Activated CD8-positive, alpha-beta memory T cell treated with anti-CD3 and anti-CD28 coated beads, Interleukin-2, amount 10 ng/mL, durations not matched to agents 7 days and 5 days (primary cell): ENCODE measurements around the gene TTLL12. TPM values are rescaled to one million over a fixed set of nuclear protein-coding genes. Genes with fewer than 3 reads are reported as not detected.

ENCODE experiments used
- ATAC-seq: fragments of 150-1000 bp; cut with Tn5 transposase; one replicate; pipeline ENCODE4 v1.10.0; 2021; ENCODE audit warnings: moderate library complexity
- CTCF ChIA-PET: fragments of 350-600 bp; sonication (Branson Sonifier 250); formaldehyde crosslinking; loops from one replicate; lab custom pipeline; 2021; ENCODE audit warnings: antibody characterized with exemption; lab: Charles Lee
- DNase-seq: peaks from one replicate; pipeline ENCODE4 v3.0.0-alpha.2; 2020
- H3K27ac Mint-ChIP-seq: one replicate; pipeline ENCODE4 v1.8.0; 2021; ENCODE audit warnings: mild to moderate bottlenecking, mixed read lengths
- H3K27me3 Mint-ChIP-seq: one replicate; pipeline ENCODE4 v1.8.0; 2021; ENCODE audit warnings: mixed read lengths
- H3K36me3 Mint-ChIP-seq: one replicate; pipeline ENCODE4 v1.8.0; 2021; ENCODE audit warnings: mild to moderate bottlenecking, mixed read lengths
- H3K4me1 Mint-ChIP-seq: one replicate; pipeline ENCODE4 v1.8.0; 2021; ENCODE audit warnings: mixed read lengths
- H3K4me3 Mint-ChIP-seq: one replicate; pipeline ENCODE4 v1.8.0; 2021; ENCODE audit warnings: mild to moderate bottlenecking, moderate library complexity, mixed read lengths
- H3K9me3 Mint-ChIP-seq: one replicate; pipeline ENCODE4 v1.8.0; 2022; ENCODE audit warnings: low read depth, mixed read lengths
- total RNA-seq, 2 experiments: library from RNA; stranded (reverse); gene quantifications; one replicate each; pipeline ENCODE4 v1.2.3, GENCODE V29; 2021

Gene TTLL12
- total RNA-seq, 2 experiments from 2014 or later = 40.3 to 49.7 TPM

DNA sequence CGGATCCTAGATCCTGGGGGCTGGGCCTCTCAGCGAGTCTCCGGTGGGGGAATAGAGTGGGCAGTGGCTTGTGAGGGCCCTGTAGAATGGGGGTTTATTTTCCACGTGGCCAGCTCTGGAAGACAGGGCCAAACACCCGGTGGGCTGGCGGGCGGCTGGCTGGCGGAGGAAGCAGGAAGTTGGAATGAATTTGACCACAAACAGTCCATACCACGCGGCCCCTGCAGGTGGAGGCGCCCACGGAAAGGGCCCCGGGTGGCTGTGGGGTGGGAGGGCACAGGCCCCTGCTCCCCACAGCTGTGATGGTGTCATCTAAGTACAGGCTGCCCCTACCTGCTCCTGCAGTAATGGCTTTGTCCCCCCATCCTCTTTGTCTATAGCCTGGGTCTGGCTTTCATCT is 58.8 kb downstream of the TTLL12 start:
- Mint-ChIP-seq H3K4me1 (peaks cover 3% of the 10 kb centered on the region), H3K27ac (no peak overlapping the region), H3K4me3 (no peak overlapping the region), H3K9me3 (no peaks in the 10 kb centered on the region), H3K27me3 (no peaks in the 10 kb centered on the region), H3K36me3 (no peaks in the 10 kb centered on the region)
- ATAC-seq (no peak), DNase-seq (no peak)
- CTCF ChIA-PET = interaction anchor here (3.4 kb wide), 1 partner anchor 8 kb away, joined by 11 read pairs; no protein-coding TSS in a partner anchor

DNA sequence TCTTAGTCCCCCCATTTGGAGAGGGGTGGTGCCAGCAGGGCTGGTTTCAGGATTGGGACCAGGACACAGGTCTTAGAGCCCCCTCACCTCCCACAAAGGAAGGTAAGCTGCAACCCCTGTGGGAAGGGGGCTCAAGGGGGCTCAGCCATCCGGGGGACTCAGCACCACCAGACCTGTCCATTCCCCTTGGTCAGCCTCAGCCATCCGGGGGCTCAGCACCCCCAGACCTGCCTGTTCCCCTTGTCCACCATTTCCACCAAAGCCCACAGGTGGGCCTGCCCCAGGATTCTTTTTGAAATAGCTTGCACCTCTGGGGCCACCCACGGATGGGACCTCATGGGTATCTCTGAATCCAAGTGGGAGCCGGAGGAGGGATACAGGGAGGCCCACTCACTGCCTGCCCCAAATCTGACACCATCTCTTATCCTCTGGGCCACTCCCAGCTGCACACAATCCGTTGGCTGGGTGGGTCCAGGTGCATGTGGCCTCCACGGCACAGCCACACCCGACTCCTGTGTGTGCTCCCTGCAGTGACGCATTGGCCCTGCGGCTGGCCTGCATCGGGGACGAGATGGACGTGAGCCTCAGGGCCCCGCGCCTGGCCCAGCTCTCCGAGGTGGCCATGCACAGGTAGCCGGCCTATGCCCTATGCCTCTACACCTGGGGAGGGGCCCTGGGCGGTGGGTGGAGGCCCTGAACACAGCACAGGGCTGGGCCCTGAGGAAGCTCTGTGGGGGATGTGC is 59.6 kb downstream of the TTLL12 start:
- DNase-seq (no peak), ATAC-seq (no peak)
- Mint-ChIP-seq H3K27ac (no peak overlapping the region), H3K9me3 (no peaks in the 10 kb centered on the region), H3K27me3 (no peaks in the 10 kb centered on the region), H3K4me3 (no peak overlapping the region), H3K36me3 (no peaks in the 10 kb centered on the region), H3K4me1 (peaks cover 3% of the 10 kb centered on the region)
- CTCF ChIA-PET = interaction anchor here (3.4 kb wide), 1 partner anchor 9 kb away, joined by 11 read pairs; no protein-coding TSS in a partner anchor

DNA sequence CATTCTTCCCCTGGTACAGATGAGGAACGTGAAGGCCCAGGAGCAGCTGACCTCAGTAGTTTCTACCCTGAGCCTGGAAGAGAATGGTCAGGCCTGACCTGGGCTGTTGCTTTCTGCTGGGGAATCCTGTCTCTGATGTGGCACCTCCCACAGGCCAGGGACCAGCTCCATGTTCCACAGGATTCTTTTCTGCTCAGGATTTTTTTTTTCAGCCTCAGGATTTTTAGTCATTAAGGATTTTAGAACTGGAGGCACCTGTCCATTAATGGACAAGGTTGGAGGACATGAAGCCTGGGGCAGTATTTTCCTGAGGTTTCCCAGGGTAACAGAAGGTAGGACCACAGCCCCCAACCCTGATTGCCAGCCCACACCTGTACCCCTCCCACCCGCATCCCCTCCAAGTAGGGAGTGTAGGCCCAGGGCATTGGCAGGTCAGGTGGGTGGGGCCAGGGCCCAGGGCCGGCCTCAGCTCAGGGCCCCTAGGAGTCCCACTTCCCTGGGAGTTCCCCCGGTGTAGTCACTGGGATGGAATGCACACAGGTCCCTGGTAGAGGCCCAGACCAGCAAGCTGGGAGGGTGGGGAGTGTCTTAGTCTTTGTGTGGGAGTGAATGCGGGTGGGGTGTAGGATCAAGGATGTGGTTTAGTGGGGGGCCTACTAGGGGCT is 60.3 kb downstream of the TTLL12 start:
- no peak for DNase-seq
- H3K27ac Mint-ChIP-seq = no peak overlapping the region
- no peak for ATAC-seq
- CTCF ChIA-PET = interaction anchor here (3.4 kb wide), 1 partner anchor 9 kb away, joined by 11 read pairs; no protein-coding TSS in a partner anchor
- H3K27me3 Mint-ChIP-seq = no peaks in the 10 kb centered on the region
- peaks cover 3% of the 10 kb centered on the region for H3K4me1 Mint-ChIP-seq
- H3K9me3 Mint-ChIP-seq = no peaks in the 10 kb centered on the region
- no peaks in the 10 kb centered on the region for H3K36me3 Mint-ChIP-seq
- H3K4me3 Mint-ChIP-seq = no peak overlapping the region

DNA sequence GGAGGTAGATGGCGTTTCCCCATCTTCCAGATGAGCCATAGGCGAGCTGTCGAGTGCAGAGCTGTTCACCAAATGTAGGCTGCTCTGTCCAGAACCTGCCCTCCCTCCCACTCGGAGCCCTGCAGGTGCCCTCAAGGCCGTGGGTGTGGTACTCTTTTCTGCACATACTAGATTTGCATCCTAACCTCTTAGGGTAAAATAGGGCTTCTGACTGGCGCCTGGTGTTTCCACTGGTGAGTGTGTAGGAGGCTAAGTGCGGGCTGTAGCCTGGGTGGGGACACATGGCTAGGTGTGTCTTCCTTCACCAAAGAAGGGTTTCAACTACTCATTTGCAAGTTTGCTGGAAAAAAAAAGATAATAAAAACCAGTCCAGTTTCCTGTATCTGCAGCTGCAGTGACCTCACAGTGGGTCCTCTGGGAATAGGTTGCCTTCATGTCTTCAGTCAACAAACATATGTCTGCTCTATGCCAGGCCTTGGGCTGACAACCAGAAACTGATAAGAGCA is 67.9 kb downstream of the TTLL12 start:
- ATAC-seq (no peak), DNase-seq (no peak)
- CTCF ChIA-PET = interaction anchor here (1.1 kb wide), 1 partner anchor 9 kb away, joined by 3 read pairs; no protein-coding TSS in a partner anchor
- no peaks in the 10 kb centered on the region for H3K9me3 Mint-ChIP-seq
- no peaks in the 10 kb centered on the region for H3K27me3 Mint-ChIP-seq
- H3K36me3 Mint-ChIP-seq = no peaks in the 10 kb centered on the region
- H3K4me3 Mint-ChIP-seq = no peak overlapping the region
- H3K4me1 Mint-ChIP-seq = peaks cover 5% of the 10 kb centered on the region
- no peak overlapping the region for H3K27ac Mint-ChIP-seq

DNA sequence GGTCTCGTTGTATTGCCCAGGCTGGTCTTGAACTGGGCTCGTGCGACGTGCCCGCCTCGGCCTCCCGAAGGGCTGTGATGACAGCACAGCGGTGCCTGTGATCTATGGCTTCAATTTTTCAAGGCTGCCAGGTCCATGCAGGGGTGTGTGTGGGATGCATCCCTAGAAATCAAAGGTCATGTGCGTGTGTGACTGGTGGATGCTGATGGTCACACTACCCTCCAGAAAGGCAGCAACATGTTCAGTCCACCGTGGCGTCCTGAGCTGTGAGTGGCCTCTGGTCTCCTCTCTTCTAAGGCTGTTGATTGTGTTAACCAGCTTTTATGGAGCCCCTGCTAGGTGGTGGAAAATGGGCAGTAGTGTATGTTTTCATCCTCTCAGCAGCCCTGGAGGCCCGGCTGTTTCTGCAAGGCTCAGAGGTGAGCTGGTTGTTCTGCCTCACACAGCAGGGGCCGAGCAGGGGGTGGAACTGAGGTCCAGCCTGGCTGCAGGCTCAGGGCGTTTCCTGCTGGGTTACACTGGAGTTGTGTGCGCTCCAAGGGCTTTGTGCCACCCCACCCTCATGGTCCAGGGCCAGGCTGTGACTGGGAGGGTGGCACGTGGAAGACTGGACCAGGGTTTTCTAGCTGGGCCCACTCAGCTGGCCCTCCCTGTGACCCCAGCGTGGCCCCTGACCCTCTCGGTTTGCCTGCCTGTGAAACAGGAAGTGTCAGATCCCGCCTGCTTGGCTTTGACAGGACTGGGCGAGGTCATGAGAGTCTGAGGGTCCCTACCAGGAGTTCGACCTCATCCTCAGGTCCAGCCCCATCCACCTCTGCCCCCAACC is 68.7 kb downstream of the TTLL12 start:
- no peak overlapping the region for H3K4me3 Mint-ChIP-seq
- no peak for ATAC-seq
- no peak overlapping the region for H3K27ac Mint-ChIP-seq
- H3K9me3 Mint-ChIP-seq = no peaks in the 10 kb centered on the region
- H3K27me3 Mint-ChIP-seq = peaks cover 5% of the 10 kb centered on the region
- H3K4me1 Mint-ChIP-seq = peaks cover 5% of the 10 kb centered on the region
- H3K36me3 Mint-ChIP-seq = no peaks in the 10 kb centered on the region
- CTCF ChIA-PET = interaction anchor here (1.1 kb wide), 1 partner anchor 8 kb away, joined by 3 read pairs; no protein-coding TSS in a partner anchor
- no peak for DNase-seq

DNA sequence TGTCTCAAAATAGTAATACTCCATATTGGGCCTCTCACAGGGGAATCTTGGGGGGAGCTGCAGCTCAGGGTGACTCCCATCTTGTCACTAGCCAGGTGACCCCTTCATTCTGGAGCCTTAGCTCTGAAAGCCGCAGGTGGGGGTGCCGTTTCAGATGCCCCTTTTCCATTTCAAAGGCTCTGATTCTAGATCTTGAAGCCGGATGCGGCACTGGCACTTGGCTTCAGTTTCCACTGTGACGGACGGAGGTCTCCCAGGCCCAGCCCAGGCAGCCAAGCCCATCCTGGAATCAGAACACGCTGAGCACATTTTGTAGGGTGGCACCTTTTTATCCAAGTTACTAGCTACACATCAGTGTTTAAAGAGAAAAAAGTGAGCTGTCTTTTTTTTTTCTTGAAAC is 70.0 kb downstream of the TTLL12 start:
- H3K36me3 Mint-ChIP-seq = no peaks in the 10 kb centered on the region
- peaks cover 5% of the 10 kb centered on the region for H3K4me1 Mint-ChIP-seq
- CTCF ChIA-PET = no interaction called here
- DNase-seq (no peak), ATAC-seq (no peak)
- H3K27ac Mint-ChIP-seq = no peak overlapping the region
- H3K27me3 Mint-ChIP-seq = peaks cover 15% of the 10 kb centered on the region
- no peaks in the 10 kb centered on the region for H3K9me3 Mint-ChIP-seq
- H3K4me3 Mint-ChIP-seq = no peak overlapping the region

Other genes starting within 250 kb of the TTLL12 start
- 10 to 100 TPM; 32.0 to 39.9 TPM for gene PACSIN2, start 172.0 kb downstream of the TTLL12 start, total RNA-seq
- 1 to 10 TPM; 9.1 to 9.9 TPM for gene TTLL1, start 97.7 kb downstream of the TTLL12 start, total RNA-seq
- gene BIK, start 76.4 kb downstream of the TTLL12 start, total RNA-seq = 1 to 10 TPM; 1.5 to 1.9 TPM
- 10 to 100 TPM; 10.7 to 13.2 TPM for gene MCAT, start 43.7 kb downstream of the TTLL12 start, total RNA-seq
- gene TSPO, start 35.6 kb downstream of the TTLL12 start, total RNA-seq = 100 to 1,000 TPM; 118 to 131 TPM
- gene SCUBE1, start 156.2 kb upstream of the TTLL12 start, total RNA-seq = 1 to 10 TPM in 1 of 2 experiments, under 1 TPM in 1; 0.40 to 3.0 TPM
- not detected for gene MPPED1, start 224.9 kb upstream of the TTLL12 start, total RNA-seq